B cell (primary cell): ENCODE data around the gene ARHGEF37.

Experiments used
- EZH2 ChIP-seq: IDR thresholded peaks from 2 replicates; pipeline ENCODE4 v1.6.1; 2012; ENCODE audit warnings: borderline replicate concordance, low read depth, mild to moderate bottlenecking, moderate library complexity, low read length; ENCODE audit not compliant: insufficient read depth, poor library complexity, severe bottlenecking
- TF ChIP-seq, protein P1 (sequence below): fragments of 200-600 bp; IDR thresholded peaks from one replicate; pipeline ENCODE4 v1.8.0; 2022; ENCODE audit warnings: antibody characterized with exemption, mild to moderate bottlenecking

GRCh38 chr5:149550594-149551226 lies 30.6 kb upstream of the ARHGEF37 start:
- TF ChIP-seq, protein P1, sequence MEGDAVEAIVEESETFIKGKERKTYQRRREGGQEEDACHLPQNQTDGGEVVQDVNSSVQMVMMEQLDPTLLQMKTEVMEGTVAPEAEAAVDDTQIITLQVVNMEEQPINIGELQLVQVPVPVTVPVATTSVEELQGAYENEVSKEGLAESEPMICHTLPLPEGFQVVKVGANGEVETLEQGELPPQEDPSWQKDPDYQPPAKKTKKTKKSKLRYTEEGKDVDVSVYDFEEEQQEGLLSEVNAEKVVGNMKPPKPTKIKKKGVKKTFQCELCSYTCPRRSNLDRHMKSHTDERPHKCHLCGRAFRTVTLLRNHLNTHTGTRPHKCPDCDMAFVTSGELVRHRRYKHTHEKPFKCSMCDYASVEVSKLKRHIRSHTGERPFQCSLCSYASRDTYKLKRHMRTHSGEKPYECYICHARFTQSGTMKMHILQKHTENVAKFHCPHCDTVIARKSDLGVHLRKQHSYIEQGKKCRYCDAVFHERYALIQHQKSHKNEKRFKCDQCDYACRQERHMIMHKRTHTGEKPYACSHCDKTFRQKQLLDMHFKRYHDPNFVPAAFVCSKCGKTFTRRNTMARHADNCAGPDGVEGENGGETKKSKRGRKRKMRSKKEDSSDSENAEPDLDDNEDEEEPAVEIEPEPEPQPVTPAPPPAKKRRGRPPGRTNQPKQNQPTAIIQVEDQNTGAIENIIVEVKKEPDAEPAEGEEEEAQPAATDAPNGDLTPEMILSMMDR: no peak
- no peak for TF ChIP-seq EZH2
